ENCODE results near the gene ZNF621.
A peak's percentile ranks its signal among the peaks of the same experiment; 100 is the strongest.

- no peak for TF ChIP-seq EZH2 (IDR thresholded peaks at IDR 0.05; ENCODE audit: borderline replicate concordance, low read length)
- TF ChIP-seq CTCF (IDR thresholded peaks at IDR 0.05; ENCODE audit: low read length) = peak; percentile 95
Measured at GRCh38 chr3:40580494-40581091, 55.8 kb downstream of the ZNF621 start.
